Activated CD4-positive, alpha-beta T cell treated with anti-CD3 and anti-CD28 coated beads, Interleukin-2, amount 50 U/mL, for 1 hour (primary cell): Measurements from ENCODE around the gene OR56B4.
"Not testable (repeated sequence)": the region's sequence is repeated elsewhere in the genome, so short reads cannot be mapped to it uniquely, and the experiment has no call there.

Source experiments
- DNase-seq: peaks from one replicate; pipeline ENCODE4 v3.0.0-alpha.2; 2020

OR56B4 gene

GRCh38 chr11:6107384-6107783 is at the start of gene OR56B4:
Gene OR56B4, plus strand, starts transcription at chr11:6107684. Its CDS starts 95 bp downstream, at chr11:6107779.
- DNase-seq: not testable (repeated sequence)

GRCh38 chr11:6061475-6061874 is 46.0 kb upstream of the OR56B4 start:
- DNase-seq: no peak

- DNase-seq: no peak
These were observed 44.7 kb upstream of the OR56B4 start for GRCh38 chr11:6062691-6063358.

- DNase-seq: no peak
These were observed 40.0 kb upstream of the OR56B4 start for GRCh38 chr11:6067502-6067901.

GRCh38 chr11:6076443-6076842 is 31.0 kb upstream of the OR56B4 start:
- DNase-seq: not testable (repeated sequence)

- no peak for DNase-seq
These were observed 29.8 kb upstream of the OR56B4 start for GRCh38 chr11:6077723-6078122.

- DNase-seq: no peak
These were observed 28.0 kb upstream of the OR56B4 start for GRCh38 chr11:6079463-6079862.

- DNase-seq: no peak
These were observed 24.4 kb upstream of the OR56B4 start for GRCh38 chr11:6083129-6083528.

GRCh38 chr11:6084587-6084986 is 22.9 kb upstream of the OR56B4 start:
- DNase-seq: no peak

GRCh38 chr11:6094186-6094585 is 13.3 kb upstream of the OR56B4 start:
- DNase-seq: no peak

GRCh38 chr11:6095798-6096197 is 11.7 kb upstream of the OR56B4 start:
- no peak for DNase-seq

- DNase-seq: no peak
These were observed 11.1 kb upstream of the OR56B4 start for GRCh38 chr11:6096417-6096816.

- no peak for DNase-seq
These were observed 7.9 kb upstream of the OR56B4 start for GRCh38 chr11:6099577-6099976.

- DNase-seq: no peak
These were observed 2.5 kb downstream of the OR56B4 start for GRCh38 chr11:6110011-6110410.

- DNase-seq: no peak
These were observed 4.2 kb downstream of the OR56B4 start for GRCh38 chr11:6111673-6112072.

GRCh38 chr11:6116638-6117037 is 9.2 kb downstream of the OR56B4 start:
- DNase-seq: no peak

GRCh38 chr11:6124245-6124644 is 16.8 kb downstream of the OR56B4 start:
- no peak for DNase-seq

GRCh38 chr11:6127881-6128280 is 20.4 kb downstream of the OR56B4 start:
- DNase-seq: no peak

- no peak for DNase-seq
These were observed 21.5 kb downstream of the OR56B4 start for GRCh38 chr11:6129011-6129410.

GRCh38 chr11:6129635-6130034 is 22.2 kb downstream of the OR56B4 start:
- DNase-seq: no peak

- no peak for DNase-seq
These were observed 24.9 kb downstream of the OR56B4 start for GRCh38 chr11:6132431-6132830.

- DNase-seq: not testable (repeated sequence)
These were observed 28.5 kb downstream of the OR56B4 start for GRCh38 chr11:6135936-6136335.

- no peak for DNase-seq
These were observed 35.5 kb downstream of the OR56B4 start for GRCh38 chr11:6142936-6143335.

GRCh38 chr11:6143737-6144136 is 36.3 kb downstream of the OR56B4 start:
- DNase-seq: not testable (repeated sequence)

- no peak for DNase-seq
These were observed 43.6 kb downstream of the OR56B4 start for GRCh38 chr11:6151117-6151516.
